AG04449 (cell line): Measurements from ENCODE around the gene RHOT2.

Experiments used
- CTCF ChIA-PET: fragments of 350-600 bp; formaldehyde crosslinking; extraction: SDS; loops from one replicate; lab custom pipeline; 2021; ENCODE audit warnings: antibody characterized with exemption; lab: Yijun Ruan, JAX
- POLR2A ChIA-PET: fragments of 400-600, 350-600 bp; formaldehyde crosslinking; extraction: SDS; loops from one replicate; lab custom pipeline; 2020; ENCODE audit warnings: antibody characterized with exemption, inconsistent platforms; lab: Yijun Ruan, JAX
- DNase-seq: peaks from one replicate; pipeline ENCODE4 v3.0.0-alpha.2; 2010; ENCODE audit warnings: low read depth, low spot score
- H3K4me3 ChIP-seq: 2 replicates; pipeline ENCODE4 v1.5.1; 2011; ENCODE audit warnings: low read depth, mild to moderate bottlenecking, control low read depth, low read length
- TF ChIP-seq, protein P1 (sequence below): IDR thresholded peaks from one replicate; pipeline ENCODE4 v1.5.1; 2011; ENCODE audit warnings: mild to moderate bottlenecking, moderate library complexity, low read length, control low read depth, inconsistent platforms; ENCODE audit not compliant: insufficient read depth; ENCODE audit errors: missing control alignments

The RHOT2 gene

DNA sequence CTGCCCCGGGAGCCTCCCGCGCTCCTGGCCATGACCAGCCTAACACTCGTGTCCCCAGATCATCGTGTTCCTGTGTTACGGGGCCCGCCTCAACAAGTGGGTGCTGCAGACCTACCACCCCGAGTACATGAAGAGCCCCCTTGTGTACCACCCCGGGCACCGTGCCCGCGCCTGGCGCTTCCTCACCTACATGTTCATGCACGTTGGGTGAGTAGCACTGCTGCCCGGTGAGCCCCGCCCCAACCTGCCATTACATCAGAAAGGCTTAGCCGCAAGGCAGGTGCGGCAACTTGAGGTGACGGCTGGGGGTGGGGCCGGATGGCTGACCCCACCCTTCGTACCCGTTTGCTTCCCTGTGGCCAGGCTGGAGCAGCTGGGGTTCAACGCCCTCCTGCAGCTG is 9.0 kb downstream of the RHOT2 start:
- DNase-seq, result no peak
- no peak overlapping the region for H3K4me3 ChIP-seq
- TF ChIP-seq, protein P1, sequence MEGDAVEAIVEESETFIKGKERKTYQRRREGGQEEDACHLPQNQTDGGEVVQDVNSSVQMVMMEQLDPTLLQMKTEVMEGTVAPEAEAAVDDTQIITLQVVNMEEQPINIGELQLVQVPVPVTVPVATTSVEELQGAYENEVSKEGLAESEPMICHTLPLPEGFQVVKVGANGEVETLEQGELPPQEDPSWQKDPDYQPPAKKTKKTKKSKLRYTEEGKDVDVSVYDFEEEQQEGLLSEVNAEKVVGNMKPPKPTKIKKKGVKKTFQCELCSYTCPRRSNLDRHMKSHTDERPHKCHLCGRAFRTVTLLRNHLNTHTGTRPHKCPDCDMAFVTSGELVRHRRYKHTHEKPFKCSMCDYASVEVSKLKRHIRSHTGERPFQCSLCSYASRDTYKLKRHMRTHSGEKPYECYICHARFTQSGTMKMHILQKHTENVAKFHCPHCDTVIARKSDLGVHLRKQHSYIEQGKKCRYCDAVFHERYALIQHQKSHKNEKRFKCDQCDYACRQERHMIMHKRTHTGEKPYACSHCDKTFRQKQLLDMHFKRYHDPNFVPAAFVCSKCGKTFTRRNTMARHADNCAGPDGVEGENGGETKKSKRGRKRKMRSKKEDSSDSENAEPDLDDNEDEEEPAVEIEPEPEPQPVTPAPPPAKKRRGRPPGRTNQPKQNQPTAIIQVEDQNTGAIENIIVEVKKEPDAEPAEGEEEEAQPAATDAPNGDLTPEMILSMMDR, result no peak
- ChIA-PET POLR2A (interaction anchor here (1.2 kb wide), 1 partner anchor 10 kb away, joined by 3 read pairs; the partner anchor contains the start of gene RHOT2), CTCF (interaction anchor here (1.4 to 2.5 kb wide), 2 partner anchors 11 to 12 kb away, joined by 3 to 10 read pairs; no protein-coding TSS in a partner anchor)

DNA sequence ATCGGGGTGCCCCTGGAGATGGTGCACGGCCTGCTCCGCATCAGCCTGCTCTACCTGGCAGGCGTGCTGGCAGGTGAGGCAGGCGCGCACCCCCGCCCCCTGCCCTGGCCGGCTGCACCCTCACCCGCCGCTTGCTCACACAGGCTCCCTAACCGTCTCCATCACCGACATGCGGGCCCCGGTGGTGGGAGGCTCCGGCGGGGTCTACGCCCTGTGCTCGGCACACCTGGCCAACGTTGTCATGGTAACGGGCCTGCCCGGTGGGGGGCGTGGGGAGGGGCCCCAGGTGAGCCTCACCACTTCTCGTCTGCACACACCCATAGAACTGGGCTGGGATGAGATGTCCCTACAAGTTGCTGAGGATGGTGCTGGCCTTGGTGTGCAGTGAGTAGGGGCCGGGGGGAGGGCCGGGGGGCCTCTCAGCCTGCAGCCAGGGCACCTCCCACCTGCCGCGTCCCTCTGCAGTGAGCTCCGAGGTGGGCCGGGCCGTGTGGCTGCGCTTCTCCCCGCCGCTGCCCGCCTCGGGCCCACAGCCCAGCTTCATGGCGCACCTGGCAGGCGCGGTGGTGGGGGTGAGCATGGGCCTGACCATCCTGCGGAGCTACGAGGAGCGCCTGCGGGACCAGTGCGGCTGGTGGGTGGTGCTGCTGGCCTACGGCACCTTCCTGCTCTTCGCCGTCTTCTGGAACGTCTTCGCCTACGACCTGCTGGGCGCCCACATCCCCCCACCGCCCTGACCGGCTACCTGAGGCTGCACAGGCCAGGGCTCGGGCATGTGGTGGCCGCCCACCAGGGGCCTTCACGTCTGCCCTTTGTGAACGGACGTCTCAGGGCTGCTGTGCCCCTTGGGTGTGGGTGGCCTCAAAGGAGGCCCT is 9.6 kb downstream of the RHOT2 start:
- ChIA-PET CTCF (interaction anchor here (1.1 to 1.4 kb wide), 3 partner anchors 11 to 98 kb away, joined by 3 to 6 read pairs (median 3); no protein-coding TSS in a partner anchor), POLR2A (no interaction called here)
- DNase-seq, result no peak
- TF ChIP-seq, protein P1, result no peak
- no peak overlapping the region for H3K4me3 ChIP-seq

GRCh38 chr16:678209-678857 is 10.4 kb downstream of the RHOT2 start:
- DNase-seq, result no peak
- CTCF ChIA-PET, result interaction anchor here (1.1 to 3.2 kb wide), 5 partner anchors 10 to 99 kb away, joined by 3 to 21 read pairs (median 3); partner anchors contain the start of gene RHOT2
- TF ChIP-seq, protein P1, result no peak
- POLR2A ChIA-PET, result interaction anchor here (1.0 kb wide), 1 partner anchor 9 kb away, joined by 6 read pairs; no protein-coding TSS in a partner anchor
- no peak overlapping the region for H3K4me3 ChIP-seq

DNA sequence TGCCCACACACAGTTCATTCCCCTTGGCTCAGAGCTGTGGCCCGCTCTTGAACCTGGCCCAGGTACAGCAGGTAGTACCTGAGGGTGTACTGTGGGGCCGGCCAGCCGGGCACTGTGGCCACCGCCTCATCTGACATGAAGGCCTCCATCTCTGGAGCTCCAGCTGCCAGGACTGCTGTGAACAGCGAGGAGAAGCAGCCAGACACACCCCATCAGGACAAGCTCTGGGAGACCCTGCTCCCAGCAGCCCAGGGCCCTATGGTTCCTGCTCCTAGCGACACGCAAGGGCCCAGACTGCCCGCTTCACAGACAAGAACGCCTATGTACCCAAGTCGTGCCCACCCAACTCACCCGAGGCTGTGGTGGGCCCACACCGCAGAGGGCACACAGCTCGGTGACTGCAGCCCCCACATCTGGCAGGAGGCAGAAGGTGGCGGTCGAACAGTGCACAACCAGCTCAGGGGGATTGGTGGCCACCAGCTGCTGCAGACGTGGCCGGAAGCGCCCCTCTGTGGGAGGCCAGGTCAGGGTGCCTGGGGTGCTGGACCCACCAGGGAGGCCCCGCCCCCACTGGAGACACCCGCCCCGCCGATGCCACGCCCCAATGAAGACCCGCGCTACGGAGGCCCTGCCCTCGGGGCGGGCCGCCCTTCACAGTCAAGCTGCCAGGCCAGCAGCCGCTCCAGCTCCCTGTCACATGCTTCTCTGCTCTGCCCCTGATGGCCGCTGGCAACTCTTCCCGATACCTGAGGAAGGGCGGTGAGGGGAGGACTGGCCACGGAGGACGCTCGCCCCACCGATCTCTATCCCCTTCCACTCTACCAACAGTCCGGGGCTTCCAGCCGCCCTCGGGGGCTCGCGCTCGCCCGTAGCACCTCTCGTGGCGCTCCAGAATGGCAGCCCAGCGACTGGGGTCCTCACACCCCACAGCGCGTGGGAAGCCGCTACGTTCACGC is 11.2 kb downstream of the RHOT2 start:
- H3K4me3 ChIP-seq, result peak overlapping the region; percentile 62
- POLR2A ChIA-PET, result interaction anchor here (0.7 to 1.4 kb wide), 3 partner anchors 10 to 30 kb away, joined by 3 to 6 read pairs (median 4); partner anchors contain the start of gene WDR90
- TF ChIP-seq, protein P1, result no peak
- DNase-seq, result no peak
- CTCF ChIA-PET, result interaction anchor here (1.0 to 3.2 kb wide), 6 partner anchors 11 to 101 kb away, joined by 3 to 21 read pairs (median 3); partner anchors contain the start of gene RHOT2

DNA sequence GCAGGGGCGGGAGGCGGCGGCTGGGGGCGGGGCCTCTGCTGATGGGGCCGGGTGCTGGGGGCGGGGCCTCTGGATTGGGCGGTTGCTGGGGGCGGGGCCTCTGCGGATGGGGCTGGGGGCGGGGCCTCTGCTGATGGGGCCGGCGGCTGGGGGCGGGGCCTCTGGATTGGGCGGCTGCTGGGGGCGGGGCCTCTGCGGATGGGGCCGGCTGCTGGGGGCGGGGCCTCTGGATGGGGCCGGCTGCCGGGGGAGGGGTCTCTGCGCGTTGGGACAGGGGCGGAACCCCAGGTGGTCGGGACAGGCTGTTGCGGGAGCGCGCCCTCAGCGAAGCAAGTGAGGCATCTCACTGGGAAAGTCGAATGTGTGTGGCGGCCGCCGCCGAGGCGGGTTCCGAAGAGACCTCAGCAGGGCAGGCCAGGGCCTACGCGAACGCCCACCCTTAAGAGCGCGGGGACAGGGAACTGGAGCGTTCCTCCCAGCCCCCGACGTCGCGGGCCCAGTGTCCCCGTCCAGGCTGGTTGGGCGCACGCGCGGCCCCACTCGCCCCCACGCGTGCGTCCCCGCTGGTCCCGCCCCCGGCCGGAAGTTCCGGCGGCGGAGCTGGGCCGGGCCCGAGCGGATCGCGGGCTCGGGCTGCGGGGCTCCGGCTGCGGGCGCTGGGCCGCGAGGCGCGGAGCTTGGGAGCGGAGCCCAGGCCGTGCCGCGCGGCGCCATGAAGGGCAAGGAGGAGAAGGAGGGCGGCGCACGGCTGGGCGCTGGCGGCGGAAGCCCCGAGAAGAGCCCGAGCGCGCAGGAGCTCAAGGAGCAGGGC is 12.1 kb downstream of the RHOT2 start, which contains the start of gene STUB1:
STUB1 (plus strand) TSS at position 597 of the 811 bp plus-strand sequence; CDS start at position 713, 116 bp downstream.
- POLR2A ChIA-PET, result interaction anchor here (0.6 to 2.1 kb wide), 6 partner anchors 9 to 36 kb away, joined by 3 to 9 read pairs (median 4); partner anchors contain the start of gene WDR24
- TF ChIP-seq, protein P1, result no peak
- DNase-seq, result no peak
- peak within 1 kb of the TSS; percentile 77 for H3K4me3 ChIP-seq
- CTCF ChIA-PET, result interaction anchor here (0.8 to 3.2 kb wide), 5 partner anchors 10 to 102 kb away, joined by 3 to 21 read pairs (median 3); partner anchors contain the start of gene RHOT2
